Adrenal gland (tissue), 12 donors: ENCODE results near the gene VANGL2. TPM values are rescaled to one million over a fixed set of nuclear protein-coding genes. Genes with fewer than 3 reads are reported as not detected.

Experiments used
- DNase-seq, 7 donors: peaks; one replicate each; pipeline ENCODE4 v3.0.0-alpha.2; 2019 to 2020
- H3K27ac ChIP-seq, 5 donors: fragments of 200-600 bp; sonication (generic) in 4 of 5; 1 replicate in 3 of 5; 2 replicates in 2 of 5; pipeline versions ENCODE4 v1.5.1 to v1.8.0; 2016 to 2020; ENCODE audit warnings: mild to moderate bottlenecking in 1 of 5
- H3K27me3 ChIP-seq: fragments of 200-600 bp; 2 replicates; pipeline ENCODE4 v1.8.0; 2021
- H3K36me3 ChIP-seq, 2 donors: fragments of 200-600 bp; replicated peaks in 1 of 2; 1 replicate in 1 of 2; 2 replicates in 1 of 2; pipeline versions ENCODE4 v1.5.1 to v1.8.0; 2018 to 2022
- H3K4me1 ChIP-seq, 2 donors: fragments of 200-600 bp; replicated peaks in 1 of 2; 1 replicate in 1 of 2; 2 replicates in 1 of 2; pipeline versions ENCODE4 v1.5.1 to v1.8.0; 2018 to 2021
- H3K4me3 ChIP-seq, 4 donors: fragments of 200-600 bp; sonication (generic) in 3 of 4; one replicate each; pipeline ENCODE4 v1.5.1; 2016 to 2018
- H3K9me3 ChIP-seq, 3 donors: fragments of 200-600 bp; sonication (generic) in 1 of 3; replicated peaks in 1 of 3; 1 replicate in 2 of 3; 2 replicates in 1 of 3; pipeline versions ENCODE4 v1.5.1 to v1.8.0; 2016 to 2021
- POLR2A ChIP-seq, 2 donors: fragments of 450-650 bp; IDR thresholded peaks; one replicate each; pipeline ENCODE4 v1.6.1; 2017; ENCODE audit warnings: antibody characterized with exemption in 2 of 2, mild to moderate bottlenecking in 2 of 2, moderate library complexity in 1 of 2
- WGBS, 4 donors: extraction: QIAGEN DNeasy Blood & Tissue Kit in 2 of 4; methylation state at CpG; one replicate each; pipeline versions ENCODE4 v1.1.5 to v1.1.7; 2013 to 2017; 5-methylcytosine and 5-hydroxymethylcytosine counted together
- intact Hi-C, 2 donors: fragments of 100-400 bp; cut with DNase I; formaldehyde crosslinking; loops; one replicate each; pipeline versions ENCODE4 v1.14.1 to v1.15.0; 2022 to 2023
- polyA plus RNA-seq, 3 donors: library from polyadenylated mRNA; stranded (reverse); fragments of 200-250 nt in 2 of 3; fragments of 350-450 nt in 1 of 3; fragmentation: Illumina TruSeq in 1 of 3; extraction: RNeasy Lipid Tissue Mini Kit (QIAGEN cat#74804) in 1 of 3; gene quantifications; one replicate each; pipeline ENCODE4 v1.2.3, GENCODE V29; 2013 to 2014
- total RNA-seq, 9 donors: library from RNA; depleted of rRNA in 4 of 9; stranded (reverse); fragments of >200 nt in 4 of 9; fragments of 120-200 nt in 1 of 9; fragmentation: NEBNext Ultra II Directional in 1 of 9; extraction: Animal tissue kit (Norgen Biotek cat#: 25700) in 1 of 9; gene quantifications; one replicate each; pipeline versions ENCODE4 v1.1.0 to v1.2.4, GENCODE V29; 2013 to 2023
- TF ChIP-seq, protein P1 (sequence below), 6 experiments: fragments of 450-650 bp in 4 of 6; fragments of 200-600 bp in 2 of 6; sonication (generic) in 1 of 6; IDR thresholded peaks; 1 replicate in 5 of 6; 2 replicates in 1 of 6; pipeline versions ENCODE4 v1.5.1 to v1.8.0; 2016 to 2021; ENCODE audit warnings: antibody characterized with exemption in 6 of 6, mild to moderate bottlenecking in 2 of 6, moderate library complexity in 1 of 6
- donor health status: healthy with polysubstance abuse.
- donor health status: Bipolar disorder and iron deficiency.
- donor health status: DM: yes; HTN: yes; CAD: no.
- donor health status: DM: no; HTN: no; CAD: no.
- donor health status: DM: no; HTN: no; CAD: no.
- donor health status: DM: yes; HTN: yes; CAD: no.

Gene VANGL2
- total and polyA plus RNA-seq, 12 donors = 0.20 to 2.2 (median 0.74) TPM

DNA sequence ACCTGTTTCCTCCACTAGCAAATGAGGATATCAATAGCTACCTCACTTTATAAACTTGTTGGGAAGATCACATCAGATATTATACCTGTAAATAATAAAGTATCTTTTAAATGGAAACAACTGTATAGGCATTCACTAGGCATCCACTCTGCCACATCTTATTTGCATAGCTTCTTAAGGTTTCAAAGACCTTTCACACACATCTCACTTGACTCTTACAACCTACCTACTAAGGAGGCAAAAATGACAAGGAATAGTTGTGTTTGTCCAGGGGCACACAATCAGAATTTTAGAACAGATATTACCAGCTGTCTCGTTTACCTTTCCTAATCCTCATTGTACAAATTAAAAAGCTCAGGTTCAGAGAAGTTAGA is 51.5 kb downstream of the VANGL2 start:
- intact Hi-C loops = no loop called here
- Histone ChIP-seq H3K9me3 (no peaks in the 10 kb centered on the region), H3K27ac (no peak overlapping the region), H3K36me3 (no peaks in the 10 kb centered on the region), H3K4me3 (no peak overlapping the region), H3K4me1 (no peaks in the 10 kb centered on the region), H3K27me3 (peaks cover 3% of the 10 kb centered on the region)
- DNase-seq = no peak
- WGBS, 4 donors = 65 to 72% (median 67%) methylated on average over 1 of the region's 1 CpG
- TF ChIP-seq, protein P1, sequence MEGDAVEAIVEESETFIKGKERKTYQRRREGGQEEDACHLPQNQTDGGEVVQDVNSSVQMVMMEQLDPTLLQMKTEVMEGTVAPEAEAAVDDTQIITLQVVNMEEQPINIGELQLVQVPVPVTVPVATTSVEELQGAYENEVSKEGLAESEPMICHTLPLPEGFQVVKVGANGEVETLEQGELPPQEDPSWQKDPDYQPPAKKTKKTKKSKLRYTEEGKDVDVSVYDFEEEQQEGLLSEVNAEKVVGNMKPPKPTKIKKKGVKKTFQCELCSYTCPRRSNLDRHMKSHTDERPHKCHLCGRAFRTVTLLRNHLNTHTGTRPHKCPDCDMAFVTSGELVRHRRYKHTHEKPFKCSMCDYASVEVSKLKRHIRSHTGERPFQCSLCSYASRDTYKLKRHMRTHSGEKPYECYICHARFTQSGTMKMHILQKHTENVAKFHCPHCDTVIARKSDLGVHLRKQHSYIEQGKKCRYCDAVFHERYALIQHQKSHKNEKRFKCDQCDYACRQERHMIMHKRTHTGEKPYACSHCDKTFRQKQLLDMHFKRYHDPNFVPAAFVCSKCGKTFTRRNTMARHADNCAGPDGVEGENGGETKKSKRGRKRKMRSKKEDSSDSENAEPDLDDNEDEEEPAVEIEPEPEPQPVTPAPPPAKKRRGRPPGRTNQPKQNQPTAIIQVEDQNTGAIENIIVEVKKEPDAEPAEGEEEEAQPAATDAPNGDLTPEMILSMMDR (IDR thresholded peaks at IDR 0.05) = no peak
- TF ChIP-seq POLR2A (IDR thresholded peaks at IDR 0.05) = no peak

GRCh38 chr1:160453443-160453842 is 53.1 kb downstream of the VANGL2 start:
- H3K4me1 ChIP-seq = no peaks in the 10 kb centered on the region
- TF ChIP-seq, protein P1 (IDR thresholded peaks at IDR 0.05) = no peak
- no peak for TF ChIP-seq POLR2A (IDR thresholded peaks at IDR 0.05)
- H3K27ac ChIP-seq = no peak overlapping the region
- WGBS, 4 donors = 66 to 85% (median 79%) methylated on average over 7 of the region's 7 CpGs
- H3K36me3 ChIP-seq = no peaks in the 10 kb centered on the region
- no peak overlapping the region for H3K4me3 ChIP-seq
- H3K27me3 ChIP-seq = peaks cover 3% of the 10 kb centered on the region
- no peak for DNase-seq
- no peaks in the 10 kb centered on the region for H3K9me3 ChIP-seq
- intact Hi-C loops = no loop called here

- Histone ChIP-seq H3K27me3 (peaks cover 3% of the 10 kb centered on the region), H3K9me3 (no peaks in the 10 kb centered on the region), H3K27ac (no peak overlapping the region), H3K36me3 (no peaks in the 10 kb centered on the region), H3K4me3 (no peak overlapping the region), H3K4me1 (no peaks in the 10 kb centered on the region)
- TF ChIP-seq POLR2A (IDR thresholded peaks at IDR 0.05) = no peak
- TF ChIP-seq, protein P1 (IDR thresholded peaks at IDR 0.05) = no peak
- intact Hi-C loops = no loop called here
- DNase-seq = no peak
- 82 to 90% (median 84%) methylated on average over 6 of the region's 6 CpGs for whole genome bisulfite sequencing, 4 donors
These were observed 54.2 kb downstream of the VANGL2 start for GRCh38 chr1:160454371-160455152.

DNA sequence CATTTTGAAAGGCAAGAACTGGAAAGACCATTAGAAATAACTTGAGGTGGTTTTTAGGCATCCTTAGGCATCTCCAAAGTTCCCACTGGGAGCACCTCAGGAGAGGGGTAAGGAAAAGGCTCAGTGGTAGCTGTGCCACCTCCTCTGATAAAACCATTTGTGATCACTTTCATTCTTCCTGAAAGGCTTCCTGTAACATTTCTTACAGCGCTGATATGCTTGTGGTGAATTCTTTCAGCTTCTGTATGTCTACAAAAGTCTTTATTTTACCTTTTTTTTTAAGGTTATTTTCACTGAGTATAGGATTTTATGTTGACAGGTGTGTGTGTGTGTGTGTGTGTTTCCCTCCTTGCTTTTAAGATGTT is 54.8 kb downstream of the VANGL2 start:
- TF ChIP-seq POLR2A (IDR thresholded peaks at IDR 0.05) = no peak
- TF ChIP-seq, protein P1 (IDR thresholded peaks at IDR 0.05) = no peak
- WGBS, 4 donors = 74 to 91% (median 84%) methylated on average over 1 of the region's 1 CpG
- Histone ChIP-seq H3K9me3 (no peaks in the 10 kb centered on the region), H3K4me1 (no peaks in the 10 kb centered on the region), H3K36me3 (no peaks in the 10 kb centered on the region), H3K4me3 (no peak overlapping the region), H3K27ac (no peak overlapping the region), H3K27me3 (no peaks in the 10 kb centered on the region)
- no peak for DNase-seq
- intact Hi-C loops = no loop called here
